PC-9 (cell line): Measurements from ENCODE around the gene NOL9.

ENCODE experiments used
- EZH2 ChIP-seq: fragments of 200-600 bp; sonication (generic); IDR thresholded peaks from 2 replicates; pipeline ENCODE4 v1.8.0; 2017; ENCODE audit warnings: antibody characterized with exemption, low read depth
- TF ChIP-seq, protein P1 (sequence below): fragments of 200-600 bp; sonication (generic); conservative IDR thresholded peaks from 2 replicates; pipeline ENCODE4 v1.6.1; 2017; ENCODE audit warnings: mixed run types, antibody characterized with exemption, mild to moderate bottlenecking, moderate library complexity

- TF ChIP-seq, protein P1, sequence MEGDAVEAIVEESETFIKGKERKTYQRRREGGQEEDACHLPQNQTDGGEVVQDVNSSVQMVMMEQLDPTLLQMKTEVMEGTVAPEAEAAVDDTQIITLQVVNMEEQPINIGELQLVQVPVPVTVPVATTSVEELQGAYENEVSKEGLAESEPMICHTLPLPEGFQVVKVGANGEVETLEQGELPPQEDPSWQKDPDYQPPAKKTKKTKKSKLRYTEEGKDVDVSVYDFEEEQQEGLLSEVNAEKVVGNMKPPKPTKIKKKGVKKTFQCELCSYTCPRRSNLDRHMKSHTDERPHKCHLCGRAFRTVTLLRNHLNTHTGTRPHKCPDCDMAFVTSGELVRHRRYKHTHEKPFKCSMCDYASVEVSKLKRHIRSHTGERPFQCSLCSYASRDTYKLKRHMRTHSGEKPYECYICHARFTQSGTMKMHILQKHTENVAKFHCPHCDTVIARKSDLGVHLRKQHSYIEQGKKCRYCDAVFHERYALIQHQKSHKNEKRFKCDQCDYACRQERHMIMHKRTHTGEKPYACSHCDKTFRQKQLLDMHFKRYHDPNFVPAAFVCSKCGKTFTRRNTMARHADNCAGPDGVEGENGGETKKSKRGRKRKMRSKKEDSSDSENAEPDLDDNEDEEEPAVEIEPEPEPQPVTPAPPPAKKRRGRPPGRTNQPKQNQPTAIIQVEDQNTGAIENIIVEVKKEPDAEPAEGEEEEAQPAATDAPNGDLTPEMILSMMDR = no peak
- TF ChIP-seq EZH2 = no peak
Measured at GRCh38 chr1:6497215-6497866, 57.0 kb downstream of the NOL9 start.
